Hepatocyte (in vitro differentiated cells): ENCODE measurements around the gene TBC1D4.

Experiments used
- CTCF ChIP-seq: fragments of 200-600 bp; sonication (generic); IDR thresholded peaks from 2 replicates; pipeline ENCODE4 v1.5.1; 2016; ENCODE audit warnings: antibody characterized with exemption, mild to moderate bottlenecking; ENCODE audit not compliant: poor library complexity
- EZH2 ChIP-seq: fragments of 200-600 bp; sonication (generic); IDR thresholded peaks from 2 replicates; pipeline ENCODE4 v1.6.1; 2016; ENCODE audit warnings: antibody characterized with exemption, mild to moderate bottlenecking, borderline replicate concordance
- EZH2phosphoT487 ChIP-seq: fragments of 200-600 bp; sonication (generic); IDR thresholded peaks from one replicate; pipeline ENCODE4 v1.6.1; 2018; ENCODE audit warnings: antibody characterized with exemption, mild to moderate bottlenecking, low read depth, moderate library complexity; ENCODE audit not compliant: unreplicated experiment, severe bottlenecking

GRCh38 chr13:75383064-75383715, 98.8 kb downstream of the TBC1D4 start:
- TF ChIP-seq CTCF (no peak), EZH2phosphoT487 (no peak), EZH2 (no peak)
